IPS-20b (cell line): Measurements from ENCODE around the gene CDK9.

Source experiments
- H3K27ac ChIP-seq: one replicate; pipeline ENCODE4 v1.5.1; 2013; ENCODE audit warnings: low read length
- H3K27me3 ChIP-seq: 2 replicates; pipeline ENCODE4 v1.6.1; 2013; ENCODE audit warnings: mild to moderate bottlenecking, low read length, inconsistent platforms; ENCODE audit not compliant: insufficient read depth
- H3K36me3 ChIP-seq: 2 replicates; pipeline ENCODE4 v1.6.1; 2013; ENCODE audit warnings: low read depth, mild to moderate bottlenecking, inconsistent platforms, low read length, moderate library complexity; ENCODE audit not compliant: insufficient read depth
- H3K4me1 ChIP-seq: 2 replicates; pipeline ENCODE4 v1.6.1; 2013; ENCODE audit warnings: mild to moderate bottlenecking, control low read depth, inconsistent platforms, low read length, moderate library complexity; ENCODE audit not compliant: insufficient read depth
- H3K4me3 ChIP-seq: 2 replicates; pipeline ENCODE4 v1.5.1; 2013; ENCODE audit warnings: mild to moderate bottlenecking, low read length, inconsistent platforms
- H3K9ac ChIP-seq: 2 replicates; pipeline ENCODE4 v1.6.1; 2013; ENCODE audit warnings: low read depth, mild to moderate bottlenecking, inconsistent platforms, low read length, moderate library complexity
- H3K9me3 ChIP-seq: 2 replicates; pipeline ENCODE4 v1.6.1; 2013; ENCODE audit warnings: mild to moderate bottlenecking, low read depth, low read length, inconsistent platforms; ENCODE audit not compliant: insufficient read depth

Gene CDK9

GRCh38 chr9:127810378-127811187, 24.7 kb downstream of the CDK9 start:
- H3K27me3 ChIP-seq: no peaks in the 10 kb centered on the region
- H3K27ac ChIP-seq: no peak overlapping the region
- H3K4me3 ChIP-seq: peak overlapping the region; percentile 36; the same call in 1 of the 2 replicates
- no peaks in the 10 kb centered on the region for H3K9me3 ChIP-seq
- H3K4me1 ChIP-seq: peaks cover 4% of the 10 kb centered on the region; the same call in 1 of the 2 replicates
- H3K9ac ChIP-seq: no peak overlapping the region
- peaks cover 60% of the 10 kb centered on the region for H3K36me3 ChIP-seq

GRCh38 chr9:127812011-127812410, 26.2 kb downstream of the CDK9 start:
- Histone ChIP-seq H3K36me3 (peaks cover 48% of the 10 kb centered on the region), H3K27me3 (no peaks in the 10 kb centered on the region), H3K9ac (no peak overlapping the region), H3K4me1 (peaks cover 4% of the 10 kb centered on the region; the same call in 1 of the 2 replicates), H3K27ac (no peak overlapping the region), H3K4me3 (no peak overlapping the region), H3K9me3 (no peaks in the 10 kb centered on the region)

- no peak overlapping the region for H3K9ac ChIP-seq
- no peaks in the 10 kb centered on the region for H3K9me3 ChIP-seq
- H3K27me3 ChIP-seq: no peaks in the 10 kb centered on the region
- H3K4me3 ChIP-seq: no peak overlapping the region
- H3K36me3 ChIP-seq: peaks cover 39% of the 10 kb centered on the region
- H3K4me1 ChIP-seq: peaks cover 4% of the 10 kb centered on the region; the same call in 1 of the 2 replicates
- no peak overlapping the region for H3K27ac ChIP-seq
Measured at GRCh38 chr9:127812936-127813675, 27.3 kb downstream of the CDK9 start.

- no peak overlapping the region for H3K9ac ChIP-seq
- H3K27me3 ChIP-seq: no peaks in the 10 kb centered on the region
- H3K4me1 ChIP-seq: peaks cover 4% of the 10 kb centered on the region; the same call in 1 of the 2 replicates
- H3K4me3 ChIP-seq: no peak overlapping the region
- peaks cover 34% of the 10 kb centered on the region for H3K36me3 ChIP-seq
- no peak overlapping the region for H3K27ac ChIP-seq
- no peaks in the 10 kb centered on the region for H3K9me3 ChIP-seq
Measured at GRCh38 chr9:127813686-127814226, 27.9 kb downstream of the CDK9 start.

GRCh38 chr9:127814619-127815511, 29.0 kb downstream of the CDK9 start:
- Histone ChIP-seq H3K4me3 (no peak overlapping the region), H3K27me3 (no peaks in the 10 kb centered on the region), H3K27ac (no peak overlapping the region), H3K9me3 (no peaks in the 10 kb centered on the region), H3K4me1 (no peaks in the 10 kb centered on the region), H3K9ac (no peak overlapping the region), H3K36me3 (peaks cover 30% of the 10 kb centered on the region)

GRCh38 chr9:127815512-127816361, 29.9 kb downstream of the CDK9 start:
- Histone ChIP-seq H3K27ac (no peak overlapping the region), H3K9ac (no peak overlapping the region), H3K27me3 (no peaks in the 10 kb centered on the region), H3K9me3 (no peaks in the 10 kb centered on the region), H3K36me3 (peaks cover 30% of the 10 kb centered on the region), H3K4me1 (no peaks in the 10 kb centered on the region), H3K4me3 (no peak overlapping the region)

- H3K27ac ChIP-seq: no peak overlapping the region
- peaks cover 30% of the 10 kb centered on the region for H3K36me3 ChIP-seq
- no peaks in the 10 kb centered on the region for H3K9me3 ChIP-seq
Measured at GRCh38 chr9:127816362-127816725, 30.5 kb downstream of the CDK9 start.

GRCh38 chr9:127816728-127817127, 30.9 kb downstream of the CDK9 start:
- Histone ChIP-seq H3K27ac (no peak overlapping the region), H3K4me3 (no peak overlapping the region), H3K4me1 (no peaks in the 10 kb centered on the region), H3K9me3 (no peaks in the 10 kb centered on the region), H3K36me3 (peaks cover 27% of the 10 kb centered on the region), H3K27me3 (no peaks in the 10 kb centered on the region), H3K9ac (no peak overlapping the region)

More at GRCh38 chr9:127816362-127816725, 30.5 kb downstream of the CDK9 start:
- Histone ChIP-seq H3K4me3 (no peak overlapping the region), H3K9ac (no peak overlapping the region), H3K27me3 (no peaks in the 10 kb centered on the region), H3K4me1 (no peaks in the 10 kb centered on the region)

GRCh38 chr9:127817881-127818434, 32.1 kb downstream of the CDK9 start:
- no peaks in the 10 kb centered on the region for H3K9me3 ChIP-seq
- H3K4me3 ChIP-seq: no peak overlapping the region
- H3K27ac ChIP-seq: no peak overlapping the region
- H3K36me3 ChIP-seq: peaks cover 15% of the 10 kb centered on the region
- no peak overlapping the region for H3K9ac ChIP-seq
- H3K4me1 ChIP-seq: no peaks in the 10 kb centered on the region
- no peaks in the 10 kb centered on the region for H3K27me3 ChIP-seq

GRCh38 chr9:127818574-127818973, 32.7 kb downstream of the CDK9 start:
- Histone ChIP-seq H3K36me3 (peaks cover 10% of the 10 kb centered on the region), H3K4me3 (no peak overlapping the region), H3K9me3 (no peaks in the 10 kb centered on the region), H3K27me3 (no peaks in the 10 kb centered on the region), H3K4me1 (no peaks in the 10 kb centered on the region), H3K27ac (no peak overlapping the region), H3K9ac (no peak overlapping the region)
